Natural killer cell (primary cell): Measurements from ENCODE around the gene VPS72. TPM values are rescaled to one million over a fixed set of nuclear protein-coding genes. Genes with fewer than 3 reads are reported as not detected.
"Not testable (repeated sequence)": the region's sequence is repeated elsewhere in the genome, so short reads cannot be mapped to it uniquely, and the experiment has no call there.

Source experiments
- ATAC-seq, 3 donors: fragments of 150-1000 bp in 2 of 3; fragments of 200-7000 bp in 1 of 3; cut with Tn5 transposase; 1 replicate in 1 of 3; 2 replicates in 2 of 3; pipeline ENCODE4 v1.10.0; 2021; ENCODE audit warnings: mild to moderate bottlenecking in 2 of 3, moderate library complexity in 2 of 3
- DNase-seq, 2 donors: peaks; one replicate each; pipeline versions ENCODE4 v3.0.0 to v3.0.0-alpha.2; 2013 to 2021; ENCODE audit warnings: mixed read lengths in 1 of 2
- H3K27ac ChIP-seq: one replicate; pipeline ENCODE4 v1.5.1; 2013; ENCODE audit warnings: mild to moderate bottlenecking, low read length
- H3K27me3 ChIP-seq: one replicate; pipeline ENCODE4 v1.6.1; 2013; ENCODE audit warnings: low read length; ENCODE audit not compliant: control insufficient read depth, insufficient read depth
- H3K36me3 ChIP-seq: one replicate; pipeline ENCODE4 v1.6.1; 2013; ENCODE audit warnings: low read length; ENCODE audit not compliant: control insufficient read depth, insufficient read depth
- H3K4me1 ChIP-seq: one replicate; pipeline ENCODE4 v1.6.1; 2013; ENCODE audit warnings: low read length; ENCODE audit not compliant: control insufficient read depth, insufficient read depth
- H3K4me3 ChIP-seq: one replicate; pipeline ENCODE4 v1.5.1; 2013; ENCODE audit warnings: low read length
- H3K9me3 ChIP-seq: one replicate; pipeline ENCODE4 v1.6.1; 2013; ENCODE audit warnings: low read length; ENCODE audit not compliant: control insufficient read depth, insufficient read depth
- H3K27ac Mint-ChIP-seq, 2 donors: one replicate each; pipeline ENCODE4 v1.8.0; 2022; ENCODE audit warnings: mild to moderate bottlenecking in 2 of 2, mixed read lengths in 2 of 2, moderate library complexity in 1 of 2
- H3K27me3 Mint-ChIP-seq, 2 donors: one replicate each; pipeline ENCODE4 v1.8.0; 2022; ENCODE audit warnings: low read depth in 2 of 2, mixed read lengths in 2 of 2
- H3K36me3 Mint-ChIP-seq: one replicate; pipeline ENCODE4 v1.8.0; 2022; ENCODE audit warnings: mixed read lengths
- H3K4me1 Mint-ChIP-seq, 2 donors: one replicate each; pipeline ENCODE4 v1.8.0; 2022; ENCODE audit warnings: mixed read lengths in 2 of 2
- H3K4me3 Mint-ChIP-seq: one replicate; pipeline ENCODE4 v1.8.0; 2022; ENCODE audit warnings: mild to moderate bottlenecking, moderate library complexity, mixed read lengths
- H3K9me3 Mint-ChIP-seq, 2 donors: one replicate each; pipeline ENCODE4 v1.8.0; 2022; ENCODE audit warnings: mixed read lengths in 2 of 2
- CTCF ChIP-seq: fragments of 200-600 bp; IDR thresholded peaks from one replicate; pipeline ENCODE4 v1.8.0; 2022; ENCODE audit warnings: antibody characterized with exemption
- WGBS: methylation state at CpG from one replicate; pipeline ENCODE4 v1.1.7; 2013; ENCODE audit warnings: missing lambda C conversion rate; ENCODE audit not compliant: insufficient coverage; 5-methylcytosine and 5-hydroxymethylcytosine counted together
- intact Hi-C: fragments of 100-400 bp; cut with micrococcal nuclease; formaldehyde crosslinking; loops from one replicate; pipeline ENCODE4 v1.14.2; 2022
- total RNA-seq, 4 donors: library from RNA; stranded (reverse); fragments of 120-200 nt in 1 of 4; gene quantifications; one replicate each; pipeline versions ENCODE4 v1.2.3 to v1.2.4, GENCODE V29; 2013 to 2022

The VPS72 gene
- total RNA-seq, 3 donors from 2014 or later (not counting 1 experiment from before 2014, with no cell fraction given): 26.2 to 45.1 (median 44.8) TPM

DNA sequence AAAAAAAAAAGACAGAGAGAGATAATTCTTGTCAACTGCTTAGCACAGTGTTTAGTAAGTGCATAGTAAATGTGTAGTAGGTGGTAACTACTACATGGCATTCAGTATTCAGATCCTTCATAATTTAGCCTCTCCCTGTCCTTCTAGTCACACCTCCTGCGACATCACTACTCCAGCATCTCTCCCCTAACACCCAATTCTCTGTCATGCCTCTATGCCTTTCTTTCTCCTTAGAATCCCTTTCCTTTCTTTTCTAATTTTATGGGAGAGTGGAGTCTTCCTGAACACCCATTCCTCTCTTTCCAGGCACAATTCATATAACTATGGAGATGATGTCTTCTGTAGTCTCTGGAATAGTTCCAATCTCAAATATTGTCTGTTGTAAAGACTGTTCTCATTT lies 3.9 kb upstream of the VPS72 start:
- WGBS: 83% methylated on average over 1 of the region's 1 CpG

GRCh38 chr1:151193304-151193703 lies 3.3 kb upstream of the VPS72 start:
- Histone ChIP-seq H3K27ac (no peak overlapping the region), H3K9me3 (no peaks in the 10 kb centered on the region), H3K4me3 (no peak overlapping the region), H3K36me3 (no peaks in the 10 kb centered on the region), H3K4me1 (peaks cover 28% of the 10 kb centered on the region), H3K27me3 (no peaks in the 10 kb centered on the region)
- Mint-ChIP-seq H3K4me3 (no peak overlapping the region), H3K27me3 (peaks cover 7 to 10% of the 10 kb centered on the region in 2 donors), H3K4me1 (peaks cover 32 to 33% of the 10 kb centered on the region in 2 donors), H3K36me3 (no peaks in the 10 kb centered on the region), H3K27ac (no peak overlapping the region), H3K9me3 (no peaks in the 10 kb centered on the region)
- ATAC-seq (no peak), DNase-seq (no peak)
- WGBS: 75% methylated on average over 6 of the region's 6 CpGs
- intact Hi-C loops: no loop called here
- no peak for TF ChIP-seq CTCF

More for the DNA sequence above, 3.9 kb upstream of the VPS72 start:
- Mint-ChIP-seq H3K4me3 (no peak overlapping the region), H3K36me3 (no peaks in the 10 kb centered on the region), H3K27ac (no peak overlapping the region), H3K9me3 (no peaks in the 10 kb centered on the region), H3K4me1 (peaks cover 32 to 33% of the 10 kb centered on the region in 2 donors), H3K27me3 (peaks cover 7 to 10% of the 10 kb centered on the region in 2 donors)
- peaks cover 22% of the 10 kb centered on the region for H3K4me1 ChIP-seq
- no peak overlapping the region for H3K4me3 ChIP-seq
- no peaks in the 10 kb centered on the region for H3K36me3 ChIP-seq
- no peak for TF ChIP-seq CTCF
- no peaks in the 10 kb centered on the region for H3K9me3 ChIP-seq
- H3K27me3 ChIP-seq: no peaks in the 10 kb centered on the region
- no peak overlapping the region for H3K27ac ChIP-seq
- ATAC-seq: no peak
- DNase-seq: no peak
- intact Hi-C loops: no loop called here

DNA sequence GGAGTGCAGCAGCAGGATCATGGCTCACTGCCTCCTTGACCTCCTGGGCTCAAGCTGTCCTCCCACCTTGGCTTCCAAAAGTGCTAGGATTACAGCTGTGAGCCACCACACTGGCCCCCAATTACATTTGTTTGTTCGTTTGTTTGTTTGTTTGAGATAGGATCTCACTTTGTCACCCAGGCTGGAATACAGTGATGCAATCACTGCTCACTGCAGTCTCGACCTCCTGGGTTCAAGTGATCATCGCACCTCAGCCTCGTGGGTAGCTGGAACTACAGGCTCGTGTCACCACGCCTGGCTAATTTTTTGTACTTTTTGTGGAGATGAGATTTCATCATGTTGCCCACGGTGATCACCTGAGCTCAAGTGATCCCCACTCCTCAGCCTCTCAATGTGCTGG lies 2.0 kb upstream of the VPS72 start:
- H3K4me3 ChIP-seq: no peak overlapping the region
- ATAC-seq (no peak), DNase-seq (no peak)
- Mint-ChIP-seq H3K4me3 (no peak overlapping the region), H3K4me1 (peaks cover 28 to 38% of the 10 kb centered on the region in 2 donors), H3K27me3 (peaks cover 7 to 10% of the 10 kb centered on the region in 2 donors), H3K27ac (no peak overlapping the region), H3K36me3 (no peaks in the 10 kb centered on the region), H3K9me3 (no peaks in the 10 kb centered on the region)
- no peaks in the 10 kb centered on the region for H3K27me3 ChIP-seq
- H3K4me1 ChIP-seq: peaks cover 21% of the 10 kb centered on the region
- intact Hi-C loops: no loop called here
- no peaks in the 10 kb centered on the region for H3K9me3 ChIP-seq
- H3K27ac ChIP-seq: no peak overlapping the region
- no peaks in the 10 kb centered on the region for H3K36me3 ChIP-seq
- WGBS: 71% methylated on average over 7 of the region's 7 CpGs
- no peak for TF ChIP-seq CTCF

- H3K4me3 ChIP-seq, H3K36me3 Mint-ChIP-seq, H3K27me3 Mint-ChIP-seq, H3K27me3 ChIP-seq, ATAC-seq, H3K9me3 ChIP-seq, H3K9me3 Mint-ChIP-seq, H3K27ac ChIP-seq, intact Hi-C loops, DNase-seq: not testable (repeated sequence)
- Mint-ChIP-seq H3K4me1 (peaks cover 33 to 40% of the 10 kb centered on the region in 2 donors), H3K4me3 (peak overlapping the region; percentile 100), H3K27ac (peak overlapping the region; percentile 97 to 98)
- peaks cover 19% of the 10 kb centered on the region for H3K4me1 ChIP-seq
- 79% methylated on average over 7 of the region's 8 CpGs for WGBS
- H3K36me3 ChIP-seq: peaks cover 19% of the 10 kb centered on the region
These were observed 1.3 kb downstream of the VPS72 start for GRCh38 chr1:151188667-151189066.
